Stimulated activated CD4-positive, alpha-beta T cell treated with anti-CD3 and anti-CD28 coated beads, Interleukin-1b, Interleukin-23, amount 100 ng/mL, for 24 hours (primary cell): ENCODE data around the gene WIPF1.
A peak's percentile ranks its signal among the peaks of the same experiment; 100 is the strongest.
"Not testable (repeated sequence)": the region's sequence is repeated elsewhere in the genome, so short reads cannot be mapped to it uniquely, and the experiment has no call there.

Experiments used
- DNase-seq, 4 experiments: peaks; one replicate each; pipeline ENCODE4 v3.0.0-alpha.2; 2020; ENCODE audit warnings: low read depth in 4 of 4, low spot score in 1 of 4

The WIPF1 gene

DNA sequence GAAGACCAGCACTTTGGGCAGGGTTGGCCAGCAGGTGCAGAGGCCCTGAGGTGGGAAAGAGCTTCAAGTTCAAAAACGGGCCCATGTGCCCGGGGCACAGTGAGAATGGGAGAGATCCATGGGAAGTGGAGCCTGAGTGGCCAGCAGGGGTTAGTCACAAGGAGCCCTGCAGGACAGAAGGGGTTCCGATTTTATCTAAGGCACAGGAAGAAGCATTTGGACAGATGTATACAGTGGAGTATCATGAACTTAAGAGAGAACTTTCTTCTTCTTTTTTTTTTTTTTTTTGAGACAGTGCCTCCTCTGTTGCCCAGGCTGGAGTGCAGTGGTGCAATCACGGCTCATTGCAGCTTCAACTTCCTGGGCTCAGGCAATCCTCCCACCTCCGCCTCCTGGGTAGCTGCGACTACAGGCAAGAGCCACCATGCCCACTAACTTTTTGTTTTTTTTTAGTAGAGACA is 24.0 kb downstream of the WIPF1 start:
- no peak for DNase-seq

DNA sequence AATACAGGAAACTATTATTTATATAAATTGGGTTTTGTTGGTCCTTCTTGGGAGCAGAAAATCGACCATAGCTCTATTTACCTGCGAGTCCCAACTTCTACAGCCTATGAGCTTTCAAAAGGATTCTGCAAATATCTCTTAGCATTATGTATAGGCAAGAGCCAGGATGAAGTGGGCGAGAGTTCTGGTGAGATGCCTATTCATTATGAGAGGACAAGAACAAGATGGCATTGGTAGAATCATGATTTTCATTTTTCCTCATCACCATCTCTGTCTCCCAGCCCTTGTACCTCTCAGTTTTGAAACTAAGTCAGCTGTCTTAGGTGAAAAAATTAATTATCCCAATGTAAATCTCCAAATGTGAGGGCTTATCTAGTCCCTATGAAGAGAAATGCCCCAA is 25.0 kb downstream of the WIPF1 start:
- DNase-seq, result no peak

DNA sequence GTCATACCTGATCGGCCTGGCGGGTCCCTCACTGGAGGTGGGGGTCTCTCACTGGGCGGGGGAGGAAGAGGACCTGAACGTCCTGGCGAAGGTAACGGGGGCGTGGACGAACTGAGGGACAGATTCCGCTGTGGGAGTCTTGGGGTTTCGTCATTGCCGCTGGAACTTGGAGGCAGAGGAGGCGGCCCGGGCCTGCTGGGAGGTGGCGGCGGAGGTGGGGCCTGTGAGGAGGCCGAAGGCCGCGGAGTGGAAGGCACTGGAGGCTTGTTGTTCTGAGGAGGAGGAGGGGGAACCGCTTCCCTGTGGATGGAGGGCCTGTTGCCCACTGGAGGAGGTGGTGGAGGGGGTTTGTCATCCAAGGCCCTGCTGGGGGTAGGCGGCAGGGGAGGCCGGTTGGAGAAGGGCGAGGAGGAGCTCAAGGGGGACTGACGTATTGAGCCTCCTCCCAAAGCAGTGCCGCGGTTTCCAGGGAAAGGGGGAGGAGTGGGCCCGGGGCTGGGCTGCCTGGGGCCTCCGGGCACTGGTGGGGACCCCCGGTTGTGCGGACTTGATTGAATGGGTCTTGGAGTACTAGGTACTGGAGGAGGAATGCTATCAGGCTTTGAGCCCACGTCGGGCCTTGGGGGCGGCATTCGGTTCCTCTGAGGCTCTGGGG is 25.8 kb downstream of the WIPF1 start:
- no peak for DNase-seq

DNA sequence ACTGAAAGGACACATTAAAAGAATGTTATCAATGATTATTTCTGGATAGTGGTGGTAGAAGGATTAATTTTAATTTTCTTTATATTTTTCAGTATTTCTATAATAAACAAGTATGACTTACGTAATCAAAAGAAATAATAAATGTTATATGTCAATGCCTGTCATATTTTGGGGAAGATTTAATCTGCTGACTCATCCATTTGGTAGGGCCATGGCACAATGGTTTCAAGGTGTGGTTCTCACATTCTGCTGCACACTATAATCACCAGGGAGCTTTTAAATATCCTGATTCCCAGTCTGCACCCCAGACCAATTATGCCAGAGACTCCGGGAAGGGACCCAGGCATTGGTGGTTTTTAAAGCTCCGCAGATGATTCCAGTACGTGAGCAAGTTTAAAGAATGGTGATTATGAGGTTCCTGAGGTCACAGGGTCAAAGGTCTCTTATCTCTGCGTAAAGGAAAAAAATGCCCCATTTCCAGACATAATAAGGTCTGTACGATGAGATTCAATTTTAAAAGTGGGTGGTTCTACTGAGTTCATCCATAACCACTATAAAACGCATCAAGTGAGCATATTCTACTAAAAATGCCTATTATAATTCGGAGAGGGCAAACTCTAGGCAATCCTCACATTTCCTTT is 27.2 kb downstream of the WIPF1 start:
- DNase-seq, result no peak

DNA sequence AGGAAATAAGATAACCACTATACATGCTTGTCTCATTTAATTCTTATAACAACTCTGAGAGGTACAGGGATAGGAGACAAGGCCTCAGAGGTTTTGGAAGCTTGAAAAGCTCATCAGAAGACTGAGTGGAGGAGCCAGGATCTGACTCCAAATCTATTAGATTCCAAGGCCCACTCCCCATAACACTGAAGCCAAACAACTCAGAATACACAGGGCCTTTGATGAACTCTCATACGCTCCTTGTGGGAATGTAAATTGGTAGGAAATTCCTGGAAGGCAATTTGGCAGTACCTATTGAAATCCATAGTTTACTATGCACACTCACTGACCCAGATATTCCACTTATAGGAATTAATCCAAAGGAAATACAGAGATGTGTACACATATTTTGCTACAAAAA is 27.9 kb downstream of the WIPF1 start:
- no peak for DNase-seq

DNA sequence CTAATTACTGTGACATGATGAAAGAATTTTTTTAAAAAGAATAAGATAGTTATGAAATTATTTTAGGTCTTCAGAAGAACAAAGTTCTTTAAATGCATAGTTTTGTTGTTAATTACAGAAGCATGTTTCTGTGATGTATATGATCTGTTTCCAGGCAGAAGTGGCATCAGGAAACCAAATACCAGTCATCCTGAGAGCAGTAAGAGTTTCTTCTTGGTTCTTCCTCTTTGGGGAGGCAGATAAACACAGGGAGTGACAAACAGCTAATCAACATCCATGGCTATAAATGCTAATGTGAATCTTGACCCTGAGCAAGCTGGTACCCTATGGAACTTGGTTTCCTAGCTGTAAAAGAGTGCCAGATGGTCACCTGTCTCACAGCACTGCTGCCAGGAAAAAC is 29.2 kb downstream of the WIPF1 start:
- no peak for DNase-seq

DNA sequence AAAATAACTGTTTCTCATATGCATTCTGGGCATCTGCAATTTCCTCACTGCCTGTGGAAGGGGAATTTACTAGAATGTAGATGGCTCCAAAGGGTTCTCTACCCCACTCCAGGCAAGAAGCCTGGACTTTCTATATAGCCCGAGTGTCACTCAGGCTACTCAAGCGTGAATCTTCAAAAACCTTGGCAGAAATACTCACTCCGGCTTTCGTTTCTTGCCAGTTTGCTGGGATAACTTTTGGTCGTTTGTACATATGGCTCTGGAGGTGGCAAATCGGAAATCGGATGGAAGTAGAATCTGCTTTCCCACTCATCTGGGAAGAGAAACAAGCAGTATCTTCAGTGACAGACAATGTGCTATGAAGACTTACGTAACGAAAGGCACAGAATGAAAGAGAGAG is 30.7 kb downstream of the WIPF1 start:
- DNase-seq, result no peak

DNA sequence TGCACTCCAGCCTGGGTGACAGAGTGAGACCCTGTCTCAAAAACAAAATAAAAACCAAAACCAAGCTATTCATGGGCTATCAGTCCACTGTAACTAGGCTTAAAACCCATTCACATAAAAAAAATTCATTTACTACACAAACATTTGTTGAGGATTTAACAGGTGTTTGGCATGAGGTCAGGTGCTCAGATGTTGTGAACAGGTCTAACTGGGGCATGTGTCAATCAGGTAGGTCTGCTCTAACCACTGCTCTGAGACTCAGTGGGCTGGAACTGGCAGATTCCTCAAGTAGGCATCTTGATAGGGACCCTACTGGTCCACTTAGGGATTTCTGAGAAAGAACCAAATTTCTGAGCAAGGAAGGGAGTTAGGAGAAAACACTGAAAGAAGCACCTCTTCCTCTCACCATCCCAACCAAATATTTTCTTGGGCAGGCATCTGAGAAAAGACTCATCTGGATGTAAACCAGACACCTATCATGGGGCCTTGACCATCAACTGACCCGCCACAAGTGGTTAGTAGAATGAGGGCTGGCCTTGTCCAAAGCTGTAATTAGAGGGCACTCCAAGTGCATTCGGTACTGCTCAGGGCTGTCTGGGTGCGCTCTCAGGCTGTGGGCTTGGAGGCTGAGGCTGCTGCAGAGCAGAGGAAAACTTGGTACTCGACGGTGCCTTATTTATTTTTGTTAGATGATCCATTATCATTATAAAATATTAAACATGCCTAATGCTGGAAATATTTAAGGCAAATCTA is 33.9 kb downstream of the WIPF1 start:
- DNase-seq, result no peak

DNA sequence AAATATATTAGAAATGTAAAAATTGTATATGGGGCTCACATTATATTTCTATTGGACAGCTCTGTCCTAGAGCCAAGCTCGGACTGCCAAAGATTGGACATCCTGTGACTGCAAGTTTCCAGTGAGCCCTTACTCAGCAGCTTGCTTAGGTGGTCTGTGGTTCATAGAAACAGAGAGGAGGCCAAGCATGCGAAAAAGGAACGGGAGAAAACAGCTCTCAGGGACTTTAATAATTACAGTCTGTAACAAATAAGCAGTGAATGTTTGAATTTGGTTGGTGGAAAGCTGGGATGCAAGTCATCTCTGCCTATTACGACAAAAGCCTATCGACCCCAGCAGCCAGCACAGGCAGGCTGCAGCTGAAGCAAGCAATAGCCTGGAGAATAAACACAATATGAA is 35.6 kb downstream of the WIPF1 start:
- DNase-seq, result no peak

DNA sequence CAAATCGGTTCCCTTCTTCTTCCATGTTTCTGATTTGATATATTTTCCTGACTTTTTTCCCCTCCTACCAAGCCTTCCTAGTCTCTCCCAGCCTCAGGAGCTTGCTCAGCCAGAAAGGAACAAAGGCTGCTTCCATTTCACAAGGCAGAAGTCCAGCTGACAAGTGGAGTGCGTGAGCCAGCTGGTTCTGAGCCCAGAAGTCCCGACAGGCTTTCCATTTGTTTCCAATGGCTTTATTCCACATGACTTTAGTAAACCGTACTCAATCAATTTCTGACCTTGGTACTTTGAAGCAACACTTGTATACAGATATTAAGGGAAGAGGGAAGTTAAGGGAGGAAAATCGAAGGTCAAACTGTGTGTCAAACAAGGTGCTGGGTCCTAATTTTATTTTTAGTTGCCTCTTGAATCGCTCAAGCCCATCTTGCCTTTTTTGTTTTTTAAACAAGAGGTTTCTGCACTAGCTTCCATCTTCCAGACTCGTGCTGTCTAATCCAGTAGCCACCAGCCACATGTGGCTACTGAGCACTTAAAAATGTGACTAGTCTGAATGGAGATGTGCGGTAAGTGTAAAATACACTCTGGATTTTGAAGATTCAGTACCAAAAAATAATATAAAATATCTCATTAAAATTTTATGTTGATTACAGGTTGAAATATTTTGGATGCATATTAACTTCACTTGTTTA is 36.2 kb downstream of the WIPF1 start:
- DNase-seq, result no peak

DNA sequence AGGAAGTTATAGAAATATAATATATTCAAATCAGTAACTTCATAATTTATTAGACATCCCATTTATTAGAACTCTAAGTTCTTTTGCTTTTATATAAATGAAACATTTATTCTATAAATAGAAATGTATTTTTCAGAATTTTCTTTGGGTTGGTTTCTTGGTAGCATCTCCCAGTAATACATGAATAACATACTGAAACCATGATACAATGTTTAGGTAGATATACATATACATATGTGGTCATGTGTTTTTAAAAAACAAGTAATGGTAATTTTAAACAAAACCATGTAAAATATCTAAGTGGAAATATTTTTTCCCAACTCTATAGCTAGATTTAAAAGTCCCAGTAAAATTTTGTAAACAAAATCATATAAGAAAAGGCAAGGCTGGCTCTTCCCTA is 36.9 kb downstream of the WIPF1 start:
- no peak for DNase-seq

DNA sequence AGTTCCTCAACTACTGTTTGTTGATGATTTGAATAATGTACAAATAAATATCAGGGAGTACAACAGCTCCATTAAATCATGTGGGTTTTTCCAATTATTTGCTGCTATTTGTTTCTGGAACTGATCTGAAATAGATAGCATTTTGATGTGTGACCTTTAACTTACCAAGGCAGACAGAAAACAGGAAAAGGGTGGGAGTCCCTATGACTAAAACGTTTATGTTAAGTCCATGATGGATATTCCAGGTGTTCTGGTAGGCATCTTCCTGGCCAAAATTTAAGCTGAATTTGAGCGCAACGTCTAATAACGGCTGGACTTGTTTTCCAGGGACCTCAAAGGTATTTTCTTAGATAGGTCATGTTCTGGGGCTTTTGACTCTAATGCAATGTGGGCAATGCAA is 41.6 kb downstream of the WIPF1 start:
- no peak for DNase-seq

DNA sequence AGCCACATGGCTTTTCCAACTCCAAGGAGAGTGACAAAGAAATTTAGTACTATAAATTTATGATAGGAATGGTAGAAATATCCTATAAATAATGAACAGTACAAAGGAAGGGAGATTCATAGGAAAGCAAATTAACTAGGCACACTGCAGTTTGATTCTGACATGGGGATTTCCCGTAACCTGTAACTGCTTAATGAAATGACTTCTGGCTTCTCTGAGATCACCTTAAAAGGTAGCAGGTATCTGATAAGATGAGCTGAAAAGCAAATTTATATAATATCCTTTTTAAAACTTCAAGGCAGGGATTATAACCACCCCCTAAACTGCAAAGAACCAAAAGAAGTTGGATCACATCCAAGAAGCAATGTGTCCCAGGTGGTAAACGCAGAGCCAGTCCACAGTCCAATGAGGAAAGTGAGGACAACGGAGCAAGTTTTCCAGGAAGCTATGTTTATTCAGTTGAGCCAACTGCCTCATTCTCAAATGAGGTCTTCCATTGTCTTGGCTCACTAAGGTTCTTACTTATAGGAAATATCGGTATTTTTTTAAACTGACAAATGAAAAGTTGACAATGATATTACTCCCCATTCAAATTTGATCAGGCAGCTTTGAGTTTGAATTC is 43.0 kb downstream of the WIPF1 start:
- DNase-seq, result no peak

DNA sequence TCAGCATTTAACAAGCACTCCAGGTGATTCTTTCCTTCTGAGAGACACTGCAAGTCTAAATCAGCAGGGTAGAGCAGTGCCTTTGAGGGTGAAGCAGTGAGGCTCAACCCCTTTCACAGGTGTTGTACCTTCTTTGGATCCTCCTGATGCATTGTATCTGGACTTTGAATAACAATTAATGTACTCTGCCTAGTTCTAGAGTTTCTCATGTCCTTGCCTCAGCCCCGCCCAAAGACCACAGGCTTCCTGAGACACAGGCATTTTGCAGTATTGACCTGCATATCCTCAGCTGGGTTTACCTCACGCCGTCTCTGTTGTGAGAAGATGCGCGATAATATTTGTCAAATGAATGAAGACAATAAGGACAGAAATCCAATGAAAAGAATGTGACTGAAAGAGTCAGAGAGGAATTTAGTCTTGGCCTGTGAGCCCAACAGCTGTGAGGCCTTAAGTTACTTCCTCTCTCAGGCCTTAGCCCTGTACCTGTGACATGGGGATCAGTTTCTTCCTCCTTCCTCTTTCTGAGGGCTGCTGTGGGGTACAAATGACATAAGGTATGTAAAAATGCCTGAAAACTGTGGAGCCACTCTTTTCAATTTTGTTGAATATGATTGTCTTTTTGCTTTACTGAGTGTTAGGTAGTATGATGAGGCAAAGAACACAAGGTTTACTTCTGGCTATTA is 43.7 kb downstream of the WIPF1 start:
- no peak for DNase-seq

DNA sequence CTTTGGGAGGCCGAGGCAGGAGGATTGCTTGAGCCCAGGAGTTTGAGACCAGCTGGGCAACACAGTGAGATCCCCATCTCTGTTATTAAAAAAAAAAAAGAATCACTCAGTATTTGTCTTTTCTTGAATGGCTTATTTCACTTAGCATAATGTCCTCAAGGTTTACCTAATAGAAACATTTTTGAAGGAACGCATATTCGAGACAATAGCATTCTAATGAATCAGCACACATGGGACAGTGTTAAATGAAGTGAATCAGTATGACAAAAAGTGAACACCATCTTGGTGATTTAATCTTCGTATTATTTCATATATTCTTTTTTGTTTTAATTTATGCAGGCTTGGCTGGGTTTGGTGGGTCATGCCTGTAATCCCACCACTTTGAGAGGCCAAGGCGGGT is 44.7 kb downstream of the WIPF1 start:
- no peak for DNase-seq

DNA sequence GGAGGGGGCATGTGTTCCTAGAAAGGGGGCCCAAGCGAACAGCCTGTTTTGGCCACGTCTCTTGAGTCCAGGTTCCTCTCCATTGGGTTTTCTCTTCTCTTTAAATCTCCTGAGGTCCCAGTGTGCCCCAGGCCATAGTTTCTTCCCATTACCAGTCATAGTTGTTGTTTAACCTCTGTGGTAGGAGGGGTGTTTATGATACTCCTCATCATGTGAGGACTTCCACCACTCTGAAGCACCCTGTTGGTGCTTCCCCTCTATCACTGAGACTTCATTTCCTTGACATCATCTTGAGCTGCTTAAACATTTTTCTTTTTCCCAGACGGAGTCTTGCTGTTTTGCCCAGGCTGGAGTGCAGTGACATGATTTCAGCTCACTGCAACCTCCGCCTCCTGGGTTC is 45.9 kb downstream of the WIPF1 start:
- no peak for DNase-seq

DNA sequence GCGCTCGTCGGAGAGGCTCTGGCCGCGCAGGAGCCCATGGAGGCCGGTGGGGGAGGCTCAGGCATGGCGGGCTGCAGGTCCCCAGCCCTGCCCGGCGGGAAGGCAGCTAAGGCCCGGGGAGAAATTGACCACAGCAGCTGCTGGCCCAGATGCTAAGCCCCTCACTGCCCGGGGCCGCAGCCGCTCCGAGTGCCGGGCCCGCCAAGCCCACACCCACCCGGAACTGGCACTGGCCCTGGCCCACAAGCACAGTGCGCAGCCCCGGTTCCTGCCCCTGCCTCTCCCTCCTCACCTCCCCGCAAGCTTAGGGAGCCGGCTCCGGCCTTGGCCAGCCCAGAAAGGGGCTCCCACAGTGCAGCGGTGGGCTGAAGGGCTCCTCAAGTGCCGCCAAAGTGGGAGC is 49.0 kb downstream of the WIPF1 start:
- DNase-seq, result not testable (repeated sequence)

DNA sequence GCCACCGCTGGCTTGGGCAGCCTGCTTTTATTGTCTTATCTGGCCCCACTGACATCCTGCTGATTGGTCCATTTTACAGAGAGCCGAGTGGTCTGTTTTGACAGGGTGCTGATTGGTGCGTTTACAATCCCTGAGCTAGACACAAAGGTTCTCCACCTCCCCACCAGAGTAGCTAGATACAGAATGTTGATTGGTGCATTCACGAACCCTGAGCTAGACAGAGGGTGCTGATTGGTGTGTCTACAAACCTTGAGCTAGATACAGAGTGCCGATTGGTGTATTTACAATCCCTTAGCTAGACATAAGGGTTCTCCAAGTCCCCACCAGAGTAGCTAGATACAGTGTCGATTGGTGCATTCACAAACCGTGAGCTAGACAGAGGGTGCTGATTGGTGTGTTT is 49.6 kb downstream of the WIPF1 start:
- not testable (repeated sequence) for DNase-seq

DNA sequence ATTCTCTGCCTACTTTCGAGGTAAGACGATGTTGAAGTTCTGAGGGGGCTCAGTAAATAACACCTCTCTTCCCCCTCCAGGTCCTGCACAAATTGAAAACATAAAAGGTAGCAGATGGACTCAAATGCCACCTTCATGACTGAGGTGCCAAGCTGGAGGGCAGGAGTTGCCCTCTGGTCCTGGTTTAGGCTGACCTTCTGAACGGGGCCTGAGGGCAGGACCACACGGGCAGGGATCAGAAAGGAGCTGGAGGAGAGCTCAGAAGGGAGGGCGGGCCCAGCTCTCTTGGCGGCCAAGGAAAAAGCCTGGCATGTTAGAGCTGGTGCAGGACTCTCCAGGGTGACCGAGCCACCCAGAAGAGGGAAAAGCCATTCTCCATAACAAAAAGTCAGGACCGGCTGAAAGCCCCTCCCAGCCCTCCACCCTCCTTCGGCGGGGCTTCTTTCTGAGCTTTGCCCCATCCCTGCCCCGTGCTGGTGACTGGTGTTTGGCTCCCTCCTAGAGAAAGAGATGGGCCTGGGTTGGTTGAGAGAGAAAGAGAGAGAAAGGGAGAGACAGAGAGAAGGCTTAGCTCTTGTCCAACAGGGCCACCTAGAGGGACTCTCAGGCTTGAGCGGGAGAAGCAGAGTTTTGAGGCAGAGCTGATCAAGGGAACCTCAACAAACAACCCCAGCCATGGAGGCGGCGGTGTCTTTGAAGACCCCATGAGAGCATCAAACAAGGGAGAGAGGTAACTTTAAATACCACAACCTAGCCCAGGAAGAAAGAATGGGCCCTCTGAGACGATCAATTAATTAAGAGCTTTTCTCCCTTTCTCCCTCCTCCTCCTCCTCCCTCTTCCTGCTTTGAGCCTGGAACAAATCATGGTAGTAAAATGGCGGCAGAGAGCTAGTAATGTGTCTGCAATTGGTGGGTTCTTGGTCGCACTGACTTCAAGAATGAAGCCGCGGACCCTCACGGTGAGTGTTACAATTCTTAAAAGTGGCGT is 50.8 kb downstream of the WIPF1 start:
- DNase-seq, result peak in 1 of 4 experiments; percentile 6

DNA sequence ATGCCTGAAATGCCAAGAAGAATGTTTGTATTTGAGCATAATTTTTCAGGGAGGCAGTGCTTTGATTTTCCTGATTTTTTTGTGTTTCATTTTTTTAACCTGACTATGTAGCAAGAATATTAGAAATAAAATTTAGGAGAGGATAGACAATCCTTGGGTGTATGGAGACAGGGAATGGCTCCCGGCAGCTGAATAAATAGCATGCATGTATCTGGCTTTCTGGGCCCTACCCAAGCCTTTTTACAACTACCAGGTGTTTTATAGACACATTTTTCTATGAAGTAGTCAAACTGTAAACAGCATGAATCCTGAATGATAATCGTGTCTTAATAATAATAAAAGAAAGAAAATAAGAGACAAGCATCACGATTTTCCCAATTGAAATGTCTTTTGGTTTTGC is 52.4 kb downstream of the WIPF1 start:
- DNase-seq, result no peak
